HCT116 (cell line): ENCODE measurements around the gene CLGN.

ENCODE experiments used
- CEBPB ChIP-seq: IDR thresholded peaks from 2 replicates; pipeline ENCODE4 v1.6.1; 2012; ENCODE audit warnings: low read depth
- CTCF ChIP-seq, 3 experiments: fragments of 200-600 bp in 1 of 3; sonication (generic) in 1 of 3; IDR thresholded peaks in 2 of 3; conservative IDR thresholded peaks in 1 of 3; 2 replicates each; pipeline ENCODE4 v1.5.1; 2012 to 2017; ENCODE audit warnings: low read depth in 2 of 3, low read length in 2 of 3, antibody characterized with exemption in 1 of 3, borderline replicate concordance in 1 of 3, control low read depth in 1 of 3, mild to moderate bottlenecking in 1 of 3, mixed read lengths in 1 of 3, mixed run types in 1 of 3, moderate library complexity in 1 of 3; ENCODE audit not compliant: insufficient read depth in 1 of 3
- ELF1 ChIP-seq: IDR thresholded peaks from 2 replicates; pipeline ENCODE4 v1.6.1; 2012; ENCODE audit warnings: low read depth, borderline replicate concordance
- EZH2phosphoT487 ChIP-seq: fragments of 200-600 bp; IDR thresholded peaks from 2 replicates; pipeline ENCODE4 v1.6.1; 2018; ENCODE audit warnings: antibody characterized with exemption, borderline replicate concordance
- MAX ChIP-seq: IDR thresholded peaks from 2 replicates; pipeline ENCODE4 v1.6.1; 2012
- POLR2A ChIP-seq: IDR thresholded peaks from 2 replicates; pipeline ENCODE4 v1.7.0; 2011; ENCODE audit warnings: borderline replicate concordance; ENCODE audit not compliant: insufficient read depth, insufficient read length; ENCODE audit errors: extremely low read depth
- POLR2AphosphoS5 ChIP-seq: IDR thresholded peaks from 2 replicates; pipeline ENCODE4 v1.6.1; 2011; ENCODE audit warnings: mild to moderate bottlenecking, low read depth, low read length, moderate library complexity
- REST ChIP-seq: IDR thresholded peaks from 2 replicates; pipeline ENCODE4 v1.6.1; 2012; ENCODE audit warnings: low read depth
- SIN3A ChIP-seq: IDR thresholded peaks from 2 replicates; pipeline ENCODE4 v1.6.1; 2012; ENCODE audit warnings: low read depth
- YY1 ChIP-seq: IDR thresholded peaks from 2 replicates; pipeline ENCODE4 v1.6.1; 2011; ENCODE audit warnings: low read length, low read depth, moderate library complexity, mild to moderate bottlenecking; ENCODE audit not compliant: insufficient replicate concordance; ENCODE audit errors: extremely low read depth
- ZBTB33 ChIP-seq: IDR thresholded peaks from 2 replicates; pipeline ENCODE4 v1.6.1; 2011; ENCODE audit warnings: mild to moderate bottlenecking, low read length, moderate library complexity; ENCODE audit not compliant: insufficient replicate concordance; ENCODE audit errors: extremely low read depth
- ZNF274 ChIP-seq: fragments of 200-500 bp; sonication (Bioruptor generic); IDR thresholded peaks from 2 replicates; pipeline ENCODE4 v1.6.1; 2014; ENCODE audit warnings: mild to moderate bottlenecking, low read depth, low read length, inconsistent platforms

- no peak for TF ChIP-seq POLR2A
- TF ChIP-seq ELF1, result no peak
- TF ChIP-seq EZH2phosphoT487, result no peak
- TF ChIP-seq POLR2AphosphoS5, result no peak
- TF ChIP-seq CTCF (IDR thresholded peaks at IDR 0.05 in 2 of 3, conservative IDR thresholded peaks at IDR 0.05 in 1 of 3; ENCODE audit: borderline replicate concordance in 1 of 3, insufficient read depth in 1 of 3, low read depth in 2 of 3, low read length in 2 of 3), result no peak
- no peak for TF ChIP-seq CEBPB
- TF ChIP-seq ZNF274, result no peak
- no peak for TF ChIP-seq SIN3A
- no peak for TF ChIP-seq ZBTB33
- TF ChIP-seq MAX, result no peak
- TF ChIP-seq YY1, result no peak
- no peak for TF ChIP-seq REST
Measured at GRCh38 chr4:140349816-140350215, 77.6 kb downstream of the CLGN start.
